Keratinocyte (primary cell): ENCODE measurements around the gene NPRL2. TPM values are rescaled to one million over a fixed set of nuclear protein-coding genes. Genes with fewer than 3 reads are reported as not detected.

Source experiments
- DNase-seq: peaks from one replicate; pipeline ENCODE4 v3.0.0-alpha.2; 2011; ENCODE audit warnings: low read depth, missing footprints, low spot score
- FAIRE-seq: peaks from 2 replicates; lab custom pipeline; 2011; peaks lifted over from hg19 to GRCh38; lab: Jason Lieb, UNC
- H2AFZ ChIP-seq: 2 replicates; pipeline ENCODE4 v1.6.0; 2012; ENCODE audit warnings: low read length, control low read depth, inconsistent platforms; ENCODE audit not compliant: control insufficient read depth
- H3K27ac ChIP-seq: 2 replicates; pipeline ENCODE4 v1.5.1; 2011; ENCODE audit warnings: low read length; ENCODE audit not compliant: control insufficient read depth, insufficient read depth
- H3K27me3 ChIP-seq: 3 replicates; pipeline ENCODE4 v1.6.0; 2011; ENCODE audit warnings: low read length; ENCODE audit not compliant: control insufficient read depth, insufficient read depth; ENCODE audit errors: extremely low read depth
- H3K36me3 ChIP-seq, 2 experiments: 2 replicates in 1 of 2; 3 replicates in 1 of 2; pipeline ENCODE4 v1.5.1; 2011; ENCODE audit warnings: low read length in 2 of 2, mild to moderate bottlenecking in 1 of 2; ENCODE audit not compliant: control insufficient read depth in 2 of 2, insufficient read depth in 2 of 2; ENCODE audit errors: extremely low read depth in 1 of 2
- H3K4me1 ChIP-seq: 3 replicates; pipeline ENCODE4 v1.5.1; 2011; ENCODE audit warnings: low read length; ENCODE audit not compliant: control insufficient read depth, insufficient read depth; ENCODE audit errors: extremely low read depth
- H3K4me2 ChIP-seq: 3 replicates; pipeline ENCODE4 v1.6.0; 2011; ENCODE audit warnings: low read depth, low read length; ENCODE audit not compliant: control insufficient read depth, insufficient read depth; ENCODE audit errors: extremely low read depth
- H3K4me3 ChIP-seq, 3 experiments: fragments of 200-600 bp in 1 of 3; sonication (generic) in 1 of 3; 2 replicates in 2 of 3; 3 replicates in 1 of 3; pipeline ENCODE4 v1.5.1; 2011 to 2016; ENCODE audit warnings: low read length in 3 of 3, mild to moderate bottlenecking in 3 of 3, control low read depth in 2 of 3, inconsistent platforms in 1 of 3, low read depth in 1 of 3, mixed read lengths in 1 of 3, mixed run types in 1 of 3, moderate library complexity in 1 of 3; ENCODE audit not compliant: control insufficient read depth in 2 of 3, insufficient read depth in 2 of 3; ENCODE audit errors: extremely low read depth in 1 of 3
- H3K79me2 ChIP-seq: 2 replicates; pipeline ENCODE4 v1.6.0; 2012; ENCODE audit warnings: low read length; ENCODE audit not compliant: control insufficient read depth, insufficient read depth
- H3K9ac ChIP-seq: 3 replicates; pipeline ENCODE4 v1.6.0; 2011; ENCODE audit warnings: low read length; ENCODE audit not compliant: control insufficient read depth, insufficient read depth; ENCODE audit errors: extremely low read depth
- H3K9me1 ChIP-seq: 3 replicates; pipeline ENCODE4 v1.6.0; 2011; ENCODE audit warnings: low read length; ENCODE audit not compliant: control insufficient read depth, insufficient read depth; ENCODE audit errors: extremely low read depth
- H3K9me3 ChIP-seq: 2 replicates; pipeline ENCODE4 v1.5.1; 2012; ENCODE audit warnings: low read depth, low read length; ENCODE audit not compliant: control insufficient read depth
- H4K20me1 ChIP-seq: 3 replicates; pipeline ENCODE4 v1.6.0; 2011; ENCODE audit warnings: low read length; ENCODE audit not compliant: control insufficient read depth, insufficient read depth; ENCODE audit errors: extremely low read depth
- EZH2 ChIP-seq: IDR thresholded peaks from one replicate; pipeline ENCODE4 v1.6.1; 2012; ENCODE audit warnings: inconsistent platforms, mild to moderate bottlenecking, low read length, moderate library complexity
- dilution Hi-C: fragments of 300-500 bp; cut with MboI; formaldehyde crosslinking; loops from one replicate; pipeline ENCODE4 v1.7.0; 2020; ENCODE audit warnings: low sequenced_read_pairs; ENCODE audit not compliant: extremely low pct_ligation_motif_present
- polyA plus RNA-seq, 5 experiments: library from polyadenylated mRNA; depleted of rRNA in 3 of 5; stranded (reverse) in 3 of 5; stranded (forward) in 1 of 5; unstranded in 1 of 5; fragments of >200 nt; gene quantifications; 1 replicate in 1 of 5; 2 replicates in 3 of 5; 3 replicates in 1 of 5; pipeline versions ENCODE4 v1.2.1 to v1.2.3, GENCODE V29; 2011 to 2012; ENCODE audit warnings: missing spikeins in 2 of 5, low read depth in 1 of 5, low replicate concordance in 1 of 5
- TF ChIP-seq, protein P1 (sequence below), 3 experiments: IDR thresholded peaks in 1 of 3; conservative IDR thresholded peaks in 1 of 3; optimal IDR thresholded peaks in 1 of 3; 2 replicates in 2 of 3; 3 replicates in 1 of 3; pipeline versions ENCODE3 to v1.5.1; 2011; ENCODE audit warnings: low read length in 3 of 3, mild to moderate bottlenecking in 3 of 3, moderate library complexity in 2 of 3, control low read depth in 1 of 3, inconsistent platforms in 1 of 3; ENCODE audit not compliant: insufficient read depth in 2 of 3; ENCODE audit errors: extremely low read depth in 1 of 3

NPRL2 gene
- polyA plus RNA-seq, 1 donor (not counting 4 experiments of a cell fraction or from before 2014, with no cell fraction given): 20.6 TPM

DNA sequence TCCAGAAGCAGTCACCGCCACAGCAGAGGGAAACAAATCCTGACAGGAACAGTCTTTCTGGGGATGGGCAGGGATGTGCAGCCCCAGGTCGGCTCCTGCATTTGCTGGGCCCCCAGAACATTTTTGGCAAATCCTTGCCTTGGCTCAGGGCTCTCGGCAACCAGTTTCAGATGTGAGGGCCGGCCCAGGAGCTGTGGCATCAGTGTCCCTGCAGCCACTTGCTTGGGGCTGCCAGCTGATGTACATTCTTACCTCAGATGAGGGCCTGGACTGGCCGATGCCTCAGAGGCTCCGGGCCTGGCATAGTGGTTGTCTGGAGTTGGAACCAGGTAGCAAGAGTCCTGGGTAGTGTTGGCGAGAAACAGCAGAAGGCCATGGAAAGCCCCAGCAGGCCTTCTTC, 4.3 kb upstream of the NPRL2 start:
- H3K9ac ChIP-seq: no peak overlapping the region
- no peak overlapping the region for H3K27ac ChIP-seq
- dilution Hi-C loops: no loop called here
- TF ChIP-seq EZH2: no peak
- no peaks in the 10 kb centered on the region for H3K27me3 ChIP-seq
- peaks cover 41% of the 10 kb centered on the region for H3K4me1 ChIP-seq
- H3K36me3 ChIP-seq: peaks cover 26 to 30% of the 10 kb centered on the region in 2 experiments
- peaks cover 60% of the 10 kb centered on the region for H3K79me2 ChIP-seq
- no peak overlapping the region for H3K4me2 ChIP-seq
- FAIRE-seq: no peak
- peaks cover 6% of the 10 kb centered on the region for H4K20me1 ChIP-seq
- no peak overlapping the region for H3K4me3 ChIP-seq
- H2AFZ ChIP-seq: no peak overlapping the region
- no peak for DNase-seq
- no peaks in the 10 kb centered on the region for H3K9me3 ChIP-seq
- peaks cover 2% of the 10 kb centered on the region for H3K9me1 ChIP-seq

DNA sequence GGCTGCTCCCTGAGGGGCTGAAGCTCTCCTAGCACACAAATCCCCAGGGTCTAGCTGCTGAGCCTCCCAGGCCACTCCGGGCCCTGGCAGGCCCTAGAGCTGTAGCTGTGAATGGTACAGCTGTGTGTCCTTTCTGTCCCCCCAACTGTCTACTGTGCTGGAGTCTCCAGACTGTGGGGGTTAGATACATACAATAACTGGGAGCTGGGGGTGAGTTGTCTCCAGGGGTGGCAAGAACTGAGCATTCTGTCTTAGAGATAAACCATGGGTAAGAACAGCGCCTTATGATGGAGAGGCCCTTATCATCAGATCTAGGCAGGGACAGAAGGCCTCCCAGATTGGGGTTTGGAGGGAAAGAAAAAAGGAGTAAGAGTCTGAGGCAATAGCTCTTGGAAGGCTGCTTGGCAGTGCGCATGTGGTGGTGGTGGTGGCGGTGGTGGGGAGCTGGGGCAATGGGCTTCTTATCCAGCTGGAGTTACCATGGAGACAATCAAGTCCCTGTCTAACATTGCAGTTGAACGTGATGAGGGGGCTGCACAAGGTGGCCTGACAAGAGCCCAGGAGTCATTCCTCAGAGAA, 3.7 kb upstream of the NPRL2 start:
- Histone ChIP-seq H3K9me1 (peaks cover 2% of the 10 kb centered on the region), H4K20me1 (peaks cover 6% of the 10 kb centered on the region), H3K9me3 (no peaks in the 10 kb centered on the region), H3K9ac (no peak overlapping the region), H3K27me3 (no peaks in the 10 kb centered on the region), H3K4me1 (peaks cover 45% of the 10 kb centered on the region), H3K4me2 (no peak overlapping the region), H3K36me3 (peaks cover 26 to 30% of the 10 kb centered on the region in 2 experiments), H2AFZ (no peak overlapping the region), H3K79me2 (peaks cover 59% of the 10 kb centered on the region), H3K27ac (no peak overlapping the region), H3K4me3 (no peak overlapping the region)
- TF ChIP-seq, protein P1, sequence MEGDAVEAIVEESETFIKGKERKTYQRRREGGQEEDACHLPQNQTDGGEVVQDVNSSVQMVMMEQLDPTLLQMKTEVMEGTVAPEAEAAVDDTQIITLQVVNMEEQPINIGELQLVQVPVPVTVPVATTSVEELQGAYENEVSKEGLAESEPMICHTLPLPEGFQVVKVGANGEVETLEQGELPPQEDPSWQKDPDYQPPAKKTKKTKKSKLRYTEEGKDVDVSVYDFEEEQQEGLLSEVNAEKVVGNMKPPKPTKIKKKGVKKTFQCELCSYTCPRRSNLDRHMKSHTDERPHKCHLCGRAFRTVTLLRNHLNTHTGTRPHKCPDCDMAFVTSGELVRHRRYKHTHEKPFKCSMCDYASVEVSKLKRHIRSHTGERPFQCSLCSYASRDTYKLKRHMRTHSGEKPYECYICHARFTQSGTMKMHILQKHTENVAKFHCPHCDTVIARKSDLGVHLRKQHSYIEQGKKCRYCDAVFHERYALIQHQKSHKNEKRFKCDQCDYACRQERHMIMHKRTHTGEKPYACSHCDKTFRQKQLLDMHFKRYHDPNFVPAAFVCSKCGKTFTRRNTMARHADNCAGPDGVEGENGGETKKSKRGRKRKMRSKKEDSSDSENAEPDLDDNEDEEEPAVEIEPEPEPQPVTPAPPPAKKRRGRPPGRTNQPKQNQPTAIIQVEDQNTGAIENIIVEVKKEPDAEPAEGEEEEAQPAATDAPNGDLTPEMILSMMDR (optimal IDR thresholded peaks at IDR 0.05 in 1 of 3, IDR thresholded peaks at IDR 0.05 in 1 of 3, conservative IDR thresholded peaks at IDR 0.05 in 1 of 3; ENCODE audit: extremely low read depth in 1 of 3, insufficient read depth in 2 of 3, low read length in 3 of 3): no peak
- no peak for TF ChIP-seq EZH2
- no peak for FAIRE-seq
- no peak for DNase-seq
- dilution Hi-C loops: no loop called here
